ENCODE results near the gene TXNRD3.
A peak's percentile ranks its signal among the peaks of the same experiment; 100 is the strongest.
"Not testable (repeated sequence)": the region's sequence is repeated elsewhere in the genome, so short reads cannot be mapped to it uniquely, and the experiment has no call there.

Gene TXNRD3

DNA sequence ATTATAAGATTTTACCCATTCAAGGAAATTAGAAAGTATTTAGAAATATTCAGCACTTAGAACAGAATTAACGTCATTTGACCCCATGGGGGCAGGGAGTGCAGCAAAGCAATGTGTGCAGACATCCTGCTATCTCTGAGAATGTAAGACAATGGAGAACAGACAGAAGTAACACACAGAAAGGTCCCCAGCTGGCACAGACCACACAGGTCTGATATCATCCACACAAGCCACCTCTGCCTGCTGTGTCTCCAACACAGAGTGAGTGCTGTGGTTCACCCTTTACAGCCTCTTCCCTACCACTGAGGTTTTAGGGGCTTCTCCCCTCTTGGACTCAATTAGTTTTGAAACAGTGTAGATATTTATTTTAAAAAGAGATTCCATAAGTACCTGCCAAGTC is 16.1 kb downstream of the TXNRD3 start:
- DNase-seq: no peak

DNA sequence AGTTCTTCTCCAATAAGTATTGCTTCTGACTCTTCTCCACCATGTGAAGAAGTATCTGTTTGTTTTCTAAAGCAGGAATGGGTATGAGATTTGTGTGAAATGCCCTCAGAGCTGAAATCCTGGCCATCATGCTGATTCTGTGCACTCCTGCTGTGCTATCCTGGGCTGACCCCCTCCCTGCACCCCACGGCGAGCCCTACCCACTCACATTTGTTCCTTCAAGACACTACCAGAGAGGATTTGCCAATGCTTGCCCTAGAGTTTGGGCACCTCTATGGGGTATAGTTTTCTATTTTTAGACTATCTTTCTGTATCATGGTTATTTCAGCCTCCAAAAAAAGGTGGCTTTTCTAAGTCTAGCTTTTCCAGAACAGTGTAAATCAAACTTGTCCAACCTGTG is 18.5 kb downstream of the TXNRD3 start:
- no peak for DNase-seq

DNA sequence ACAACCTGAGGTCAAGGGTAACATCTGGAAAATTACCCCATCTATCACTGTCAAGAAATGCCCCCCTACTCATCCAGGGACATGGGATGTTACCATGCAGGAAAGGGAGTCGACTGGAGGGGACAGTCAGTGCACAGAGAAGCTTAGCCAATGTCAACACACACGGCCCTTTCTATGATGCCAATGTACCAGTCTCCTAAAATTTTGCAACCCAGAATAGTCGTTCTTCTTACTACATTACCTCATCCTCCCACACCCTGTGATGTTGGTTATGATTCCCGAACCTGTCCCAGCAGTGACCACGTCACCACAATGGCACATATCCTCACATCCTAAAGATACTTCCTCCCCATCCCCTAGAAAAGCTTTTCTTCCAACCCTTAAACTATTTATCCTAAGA is 20.1 kb downstream of the TXNRD3 start:
- no peak for DNase-seq

DNA sequence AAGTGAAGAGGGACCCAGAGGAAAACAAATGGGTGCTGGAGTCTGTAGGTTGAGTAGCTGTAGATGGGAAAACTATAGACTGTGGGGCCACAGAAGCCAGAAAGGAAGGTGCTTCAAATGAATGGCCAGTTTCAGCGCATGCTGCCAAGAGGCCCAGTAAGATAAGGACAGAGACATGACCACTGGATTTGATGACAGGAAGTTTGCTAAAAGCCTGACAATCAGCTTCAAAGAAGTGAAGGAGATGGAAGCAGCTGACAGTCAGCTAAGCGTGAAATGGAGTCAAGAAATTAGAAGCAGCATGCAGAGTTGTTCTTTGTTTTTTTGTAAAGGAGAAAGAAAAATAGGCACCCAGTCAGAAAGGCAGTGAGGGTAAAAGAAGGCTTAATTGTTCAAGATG is 24.9 kb downstream of the TXNRD3 start:
- no peak for DNase-seq

DNA sequence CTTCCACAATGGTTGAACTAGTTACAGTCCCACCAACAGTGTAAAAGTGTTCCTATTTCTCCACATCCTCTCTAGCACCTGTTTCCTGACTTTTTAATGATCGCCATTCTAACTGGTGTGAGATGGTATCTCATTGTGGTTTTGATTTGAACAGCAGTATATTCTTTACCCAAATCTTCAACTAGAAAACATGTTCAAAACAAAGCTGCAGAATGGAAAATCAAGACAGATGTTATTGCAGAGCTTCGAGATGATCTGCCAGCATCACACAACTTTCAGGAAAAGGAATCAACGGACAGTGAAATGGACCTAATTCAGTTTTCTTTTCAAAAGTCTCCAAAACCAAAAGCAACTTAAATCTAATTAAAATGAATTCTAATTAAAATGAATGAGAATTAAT is 29.2 kb downstream of the TXNRD3 start:
- not testable (repeated sequence) for DNase-seq

DNA sequence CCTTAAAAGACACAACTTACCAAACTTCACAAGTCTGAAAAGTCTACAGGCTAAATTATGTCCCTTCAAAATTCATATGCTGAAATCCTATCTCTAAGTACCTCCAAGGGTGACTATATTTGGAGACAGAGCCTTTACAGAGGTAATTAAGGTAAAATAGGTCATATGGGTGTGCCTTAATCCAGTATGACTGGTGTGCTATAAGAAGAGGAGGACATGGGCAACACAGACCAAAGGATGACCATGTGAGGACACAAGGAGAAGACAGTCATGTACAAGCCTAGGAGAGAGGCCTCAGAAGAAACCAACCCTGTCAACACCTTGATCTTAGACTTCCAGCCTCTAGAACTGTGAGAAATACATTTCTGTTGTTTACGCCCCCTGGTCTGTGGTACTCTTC is 32.2 kb downstream of the TXNRD3 start:
- no peak for DNase-seq

DNA sequence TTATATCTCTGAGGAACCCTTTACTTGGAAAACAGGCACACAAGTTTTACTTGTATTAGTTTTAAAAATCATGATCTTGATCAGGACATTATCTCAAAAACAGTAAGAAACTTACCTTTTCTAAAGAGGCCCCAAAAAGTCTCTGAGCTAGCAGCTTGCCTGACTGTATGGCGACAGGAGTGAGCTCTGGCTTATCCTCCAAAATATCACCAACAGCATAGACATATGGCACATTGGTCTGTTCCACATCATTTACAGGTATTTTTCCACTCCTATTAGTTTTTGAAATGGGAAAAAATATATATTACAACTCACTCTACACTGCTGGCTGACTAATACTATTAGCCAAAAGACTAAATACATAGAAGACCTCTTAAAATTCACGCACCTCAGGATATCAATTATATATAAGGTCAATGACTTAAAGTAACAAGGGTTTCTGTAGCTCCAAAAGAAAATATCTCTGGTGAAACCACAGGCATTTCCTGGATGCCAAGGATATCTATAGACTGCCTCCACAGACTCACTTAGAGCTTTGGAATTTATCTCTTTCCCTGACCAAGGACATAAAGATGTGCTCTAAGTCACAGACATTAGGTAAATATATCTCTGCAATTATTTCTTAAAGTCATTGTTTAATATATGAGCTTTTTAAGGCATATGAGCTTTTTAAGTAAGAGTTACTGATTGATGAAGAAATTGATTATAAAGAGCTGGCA is 33.1 kb downstream of the TXNRD3 start:
- DNase-seq: no peak

DNA sequence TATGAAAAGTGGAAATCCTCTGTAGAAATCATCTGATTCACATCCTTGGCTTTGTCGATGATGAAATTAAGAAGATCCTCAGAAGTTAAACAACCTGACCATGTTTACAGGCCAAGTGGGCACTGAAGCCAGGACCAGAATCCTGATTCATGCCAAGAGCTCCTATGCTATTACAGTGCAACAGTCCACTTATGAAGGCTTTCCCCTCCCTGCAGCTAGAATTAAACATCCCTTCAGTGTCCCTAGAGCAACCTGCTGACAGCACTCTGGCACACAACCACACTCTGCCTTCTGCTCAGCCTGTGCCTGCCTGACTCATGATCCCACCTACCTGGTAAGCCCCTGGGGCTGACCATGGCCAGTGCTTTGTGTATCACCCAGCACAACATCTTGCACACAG is 33.8 kb downstream of the TXNRD3 start:
- peak; percentile 36 to 58 (median 45) for DNase-seq

DNA sequence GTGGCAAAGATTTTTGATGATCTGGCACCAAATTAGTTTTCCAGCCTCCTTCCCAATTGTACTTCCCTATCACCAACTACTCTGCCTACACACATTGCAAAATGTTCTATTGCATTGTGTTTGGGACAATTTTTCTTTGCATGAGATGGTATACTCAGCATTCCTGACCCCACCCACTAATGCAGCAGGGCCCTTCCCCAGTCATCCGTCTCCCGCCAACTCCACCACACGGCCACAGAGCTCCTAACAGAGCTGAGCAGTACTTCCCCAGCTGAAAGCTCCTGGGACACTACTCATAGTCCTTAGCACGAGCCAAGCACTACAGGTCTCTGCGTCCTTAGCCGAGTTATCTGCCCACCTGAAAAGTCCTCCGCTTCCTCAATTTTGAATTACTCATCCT is 34.2 kb downstream of the TXNRD3 start:
- DNase-seq: peak; percentile 77 to 87 (median 85)

DNA sequence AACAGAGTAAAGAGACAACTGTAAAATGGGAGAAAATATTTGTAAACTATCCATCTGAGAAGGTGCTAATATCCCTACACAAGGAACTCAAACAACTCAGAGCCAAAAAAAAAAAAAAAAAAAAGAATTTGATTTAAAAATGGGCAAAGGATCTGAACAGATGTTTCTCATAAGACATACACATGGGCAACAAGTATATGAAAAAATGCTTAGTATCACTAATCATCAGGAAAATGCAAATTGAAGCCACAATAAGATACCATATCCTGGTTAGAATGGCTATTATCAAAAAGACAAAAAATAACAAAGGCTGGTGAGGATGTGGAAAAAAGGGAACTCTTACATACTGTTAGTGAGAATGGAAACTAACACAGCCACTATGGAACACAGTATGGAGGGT is 36.2 kb downstream of the TXNRD3 start:
- peak in 1 of 3 donors; percentile 19 for DNase-seq

DNA sequence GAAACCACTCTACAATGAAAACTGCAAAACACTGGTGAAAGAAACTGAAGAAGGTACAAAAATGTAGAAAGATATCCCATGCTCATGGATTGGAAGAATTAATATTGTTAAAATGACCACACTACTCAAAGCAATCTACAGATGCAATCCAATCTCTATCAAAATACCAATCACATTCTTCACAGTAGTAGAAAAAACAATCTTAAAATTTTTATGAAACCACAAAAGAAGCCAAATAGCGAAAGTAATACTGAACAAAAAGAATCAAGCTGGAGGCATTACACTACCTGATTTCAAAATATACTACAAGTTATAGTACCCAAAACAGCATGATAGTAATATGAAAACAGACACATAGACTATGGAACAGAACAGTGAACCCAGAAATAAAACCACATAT is 36.9 kb downstream of the TXNRD3 start:
- no peak for DNase-seq

DNA sequence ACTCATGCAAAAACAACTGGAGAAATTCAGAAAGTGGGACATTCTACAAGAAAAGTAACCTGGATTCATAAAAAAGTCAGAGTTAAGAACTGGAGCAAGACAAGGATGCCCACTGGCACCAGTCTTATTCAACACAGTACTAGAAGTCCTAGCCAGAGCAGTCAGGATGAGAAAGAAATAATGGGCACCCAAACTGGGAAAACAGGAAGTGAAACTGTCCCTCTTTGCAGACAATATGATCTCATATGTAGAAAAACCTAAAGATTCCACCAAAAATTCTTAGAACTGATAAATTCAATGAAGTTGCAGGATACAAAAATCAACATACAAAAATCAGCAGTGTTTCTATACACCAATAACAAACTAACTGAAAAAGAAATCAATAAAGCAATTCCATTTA is 37.4 kb downstream of the TXNRD3 start:
- DNase-seq: peak; percentile 73 to 83 (median 83)

DNA sequence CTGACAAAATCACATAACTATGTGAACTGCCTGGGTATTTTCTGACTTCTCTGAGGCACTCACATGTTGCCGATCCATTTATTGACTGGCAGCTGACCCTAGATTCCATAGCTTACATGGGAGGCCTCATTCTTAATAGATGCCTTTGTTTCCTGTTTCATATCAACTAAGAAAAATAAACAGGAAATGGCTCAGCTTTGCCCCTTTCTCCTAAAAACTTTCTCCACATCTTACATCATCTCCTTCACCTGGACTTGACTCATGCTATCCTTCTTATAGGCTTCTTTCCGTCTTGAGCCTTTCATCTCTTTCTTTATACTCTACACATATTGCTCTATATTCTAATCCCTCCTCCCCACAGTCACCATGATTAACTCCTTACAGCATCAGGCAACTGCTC is 38.0 kb downstream of the TXNRD3 start:
- DNase-seq: peak in 1 of 3 donors; percentile 4

DNA sequence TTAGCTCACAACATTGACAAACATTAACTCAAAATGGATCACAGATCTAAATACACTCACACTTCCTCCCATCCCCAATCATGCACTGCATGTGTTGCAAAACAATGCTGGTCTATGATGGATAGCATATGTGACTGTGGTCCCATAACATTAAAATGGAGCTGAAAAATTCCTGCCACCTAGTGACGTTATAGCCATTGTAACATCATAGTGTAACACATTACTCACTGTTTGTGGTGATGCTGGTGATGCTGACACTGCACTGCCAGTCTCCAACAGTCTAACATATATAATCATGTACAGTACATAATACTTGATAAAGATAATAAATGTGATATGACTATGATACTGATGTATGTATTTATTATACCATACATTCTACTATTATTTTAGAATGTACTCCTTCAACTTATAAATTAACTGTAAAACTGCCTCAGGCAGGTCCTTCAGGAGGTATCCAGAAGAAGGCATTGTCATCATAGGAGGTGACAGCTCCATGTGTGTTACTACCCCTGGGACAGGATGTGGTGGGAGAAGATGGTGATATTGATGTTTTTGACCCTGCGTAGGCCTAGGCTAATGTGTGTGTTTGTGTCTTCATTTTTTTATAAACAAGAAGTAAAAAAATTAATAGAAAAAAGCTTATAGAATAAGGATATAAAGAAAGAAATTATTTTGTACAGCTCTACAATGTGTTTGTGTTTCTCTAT is 41.3 kb downstream of the TXNRD3 start:
- peak; percentile 11 to 61 (median 46) for DNase-seq

DNA sequence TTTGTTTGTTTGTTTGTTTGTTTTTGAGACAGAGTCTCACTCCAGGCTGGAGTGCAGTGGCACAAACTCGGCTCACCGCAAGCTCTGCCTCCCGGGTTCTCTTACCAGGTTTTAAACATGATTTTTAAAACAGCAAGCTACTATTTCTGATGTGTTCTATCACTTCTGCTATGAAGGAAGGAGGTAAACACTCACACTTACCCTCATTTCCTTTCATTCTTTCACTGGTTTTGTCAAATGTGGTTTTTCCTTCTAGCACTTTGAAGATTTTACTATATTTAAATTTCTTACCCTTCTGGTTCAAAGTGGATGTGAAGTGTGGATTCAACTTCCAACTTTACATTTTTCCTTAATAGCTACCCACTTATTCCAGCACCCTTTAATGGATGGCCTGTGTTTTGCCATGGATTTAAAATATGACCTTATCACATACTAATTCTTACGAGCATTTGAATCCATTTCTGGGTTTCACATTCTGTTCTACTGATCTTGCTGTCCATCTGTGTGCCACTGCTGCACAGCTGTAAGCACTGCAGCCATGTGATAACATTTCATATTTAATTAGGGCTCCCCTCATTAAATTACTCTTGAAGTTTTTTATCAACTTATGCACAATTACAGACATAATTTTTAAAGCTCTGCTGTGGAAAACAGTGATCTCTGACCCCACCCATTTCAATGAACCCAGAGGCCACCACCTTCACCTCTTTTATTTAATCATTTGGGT is 42.3 kb downstream of the TXNRD3 start:
- no peak for DNase-seq

DNA sequence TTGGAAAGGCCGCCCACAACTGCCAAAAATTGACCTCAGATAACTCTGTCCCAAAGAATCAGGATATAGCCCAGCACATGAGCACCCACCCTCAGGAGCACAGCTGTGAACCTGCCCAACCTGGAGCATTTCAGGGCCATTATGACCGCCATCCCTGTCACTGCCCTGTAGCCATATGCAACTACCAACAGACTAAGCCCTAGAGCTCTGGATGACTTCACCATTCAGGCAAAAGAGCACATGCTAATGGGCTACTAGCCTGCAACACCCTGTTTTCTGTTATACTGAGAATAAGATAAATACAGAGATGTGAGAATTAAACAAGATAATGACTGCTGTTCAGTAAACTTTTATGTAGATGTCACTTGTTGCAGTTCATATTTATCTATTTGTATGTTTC is 45.0 kb downstream of the TXNRD3 start:
- DNase-seq: no peak

DNA sequence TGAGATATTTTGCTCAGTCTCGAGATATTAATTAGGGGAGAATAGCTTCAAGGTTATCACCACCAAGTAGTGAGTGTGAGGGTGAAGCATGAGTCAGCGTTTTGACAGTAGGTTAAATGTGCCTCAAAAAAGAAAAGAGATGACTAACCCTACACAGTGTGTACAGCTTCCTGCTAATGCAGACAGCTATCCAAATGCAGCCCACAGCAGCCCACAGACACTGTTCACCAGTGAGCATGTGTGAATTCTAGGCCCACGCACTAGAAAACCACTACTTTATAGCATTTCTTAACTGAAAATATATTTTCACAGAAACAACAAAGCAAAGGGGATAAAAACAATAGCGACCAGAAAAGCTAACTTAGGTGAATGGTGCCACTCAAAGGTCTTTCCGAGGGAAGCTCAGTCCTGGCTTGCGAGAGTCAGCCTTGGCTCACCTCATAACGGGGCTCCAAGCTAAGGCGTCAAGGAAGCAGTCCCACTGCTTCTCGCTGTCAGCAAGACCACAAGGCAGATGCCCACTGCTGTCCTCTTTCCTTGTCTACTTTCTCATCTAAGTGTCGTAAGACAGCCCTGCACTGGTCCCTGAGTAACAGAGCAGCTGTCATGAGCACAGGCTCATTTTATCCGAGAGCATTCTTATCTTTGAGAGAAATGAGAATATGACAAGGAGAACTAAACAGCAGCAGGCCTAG is 47.6 kb downstream of the TXNRD3 start:
- peak; percentile 65 to 78 (median 74) for DNase-seq

DNA sequence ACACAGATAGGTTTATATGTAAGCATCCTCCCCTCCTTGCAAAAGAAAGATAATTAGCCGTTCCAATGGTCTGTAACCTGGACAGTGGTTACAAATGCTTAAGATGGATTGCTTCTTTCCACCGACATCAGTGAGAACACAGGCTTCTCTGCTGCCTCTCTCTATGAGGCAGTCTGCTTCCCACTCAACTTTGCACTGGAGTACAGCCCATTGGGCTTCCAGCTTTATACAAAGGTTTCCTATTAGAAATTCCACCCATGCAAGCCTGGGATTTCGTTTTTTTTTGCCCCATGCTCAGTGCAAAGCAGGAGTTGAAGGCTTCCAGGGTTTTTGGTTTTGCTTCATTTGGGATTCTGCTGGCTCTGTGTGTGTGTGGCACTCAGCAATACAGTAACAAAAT is 48.9 kb downstream of the TXNRD3 start:
- DNase-seq: peak in 1 of 3 donors; percentile 13

DNA sequence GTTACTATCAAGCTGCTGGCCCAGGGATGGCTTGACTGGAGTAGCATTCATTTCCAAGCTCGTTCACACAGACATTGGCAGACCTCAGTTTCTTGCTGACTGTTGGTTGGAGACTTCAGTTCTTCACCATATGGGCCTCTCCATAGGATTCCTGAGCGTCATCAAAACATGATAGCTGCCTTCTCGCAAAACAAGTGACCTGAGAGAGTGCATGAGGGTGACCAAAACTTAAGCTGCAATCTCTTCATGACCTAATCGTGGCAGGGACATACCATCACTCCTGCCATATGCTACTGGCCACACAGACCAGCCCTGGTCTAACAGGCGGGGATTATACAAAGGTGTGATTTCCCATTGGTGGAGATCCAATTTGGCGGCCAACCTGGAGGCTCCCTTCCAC is 50.2 kb downstream of the TXNRD3 start:
- DNase-seq: no peak

DNA sequence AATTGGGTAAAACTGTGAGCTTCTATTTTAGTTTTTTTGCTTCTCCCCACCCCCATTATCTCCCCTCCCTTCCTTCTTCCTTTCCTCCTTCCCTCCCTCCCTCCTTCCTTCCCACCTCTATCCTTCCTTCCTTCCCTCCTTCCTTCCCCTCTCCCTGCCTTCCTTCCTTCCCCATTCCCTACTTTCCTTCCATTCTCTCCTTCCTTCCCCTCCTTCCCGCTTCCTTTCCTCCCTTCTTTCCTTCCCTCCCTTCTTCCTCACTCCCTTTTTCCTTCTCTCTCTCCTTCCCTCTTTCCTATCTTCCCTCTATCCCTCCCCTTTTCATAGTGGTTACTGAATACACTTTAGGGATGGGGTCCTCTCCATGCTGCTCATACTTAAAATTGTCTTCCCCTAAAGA is 55.8 kb downstream of the TXNRD3 start:
- DNase-seq: no peak

DNA sequence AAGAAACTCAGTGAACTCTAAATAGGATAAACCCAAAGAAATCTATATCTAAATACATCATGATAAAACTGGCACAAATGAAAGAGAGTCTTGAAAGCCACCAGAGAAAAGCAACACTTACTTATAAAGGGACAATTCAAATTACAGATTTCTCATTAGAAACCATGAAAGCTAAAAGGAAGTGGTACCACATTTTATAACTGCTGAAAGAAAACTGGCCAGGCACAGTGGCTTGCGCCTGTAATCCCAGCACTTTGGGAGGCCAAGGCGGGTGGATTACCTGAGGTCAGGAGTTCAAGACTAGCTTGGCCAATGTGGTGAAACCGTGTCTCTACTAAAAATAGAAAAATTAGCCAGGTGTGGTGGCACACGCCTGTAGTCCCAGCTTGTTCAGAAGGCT is 59.4 kb downstream of the TXNRD3 start:
- not testable (repeated sequence) for DNase-seq

DNA sequence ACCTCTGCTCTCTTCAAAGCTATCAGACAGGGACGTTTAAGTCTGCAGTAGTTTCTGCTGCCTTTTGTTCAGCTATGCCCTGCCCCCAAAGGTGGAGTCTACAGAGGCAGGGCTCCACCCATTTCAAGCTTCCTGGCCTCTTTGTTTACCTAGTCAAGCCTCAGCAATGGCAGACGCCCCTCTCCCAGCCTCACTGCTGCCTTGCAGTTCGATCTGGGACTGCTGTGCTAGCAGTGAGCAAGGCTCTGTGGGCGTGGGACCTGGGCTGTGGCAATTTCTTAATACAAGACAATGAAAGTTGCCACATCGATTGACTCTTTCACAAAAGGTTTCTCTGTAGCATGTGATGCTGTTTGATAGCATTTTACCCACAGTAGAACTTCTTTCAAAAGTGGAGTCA is 63.4 kb downstream of the TXNRD3 start:
- peak; percentile 62 to 69 (median 64) for DNase-seq

DNA sequence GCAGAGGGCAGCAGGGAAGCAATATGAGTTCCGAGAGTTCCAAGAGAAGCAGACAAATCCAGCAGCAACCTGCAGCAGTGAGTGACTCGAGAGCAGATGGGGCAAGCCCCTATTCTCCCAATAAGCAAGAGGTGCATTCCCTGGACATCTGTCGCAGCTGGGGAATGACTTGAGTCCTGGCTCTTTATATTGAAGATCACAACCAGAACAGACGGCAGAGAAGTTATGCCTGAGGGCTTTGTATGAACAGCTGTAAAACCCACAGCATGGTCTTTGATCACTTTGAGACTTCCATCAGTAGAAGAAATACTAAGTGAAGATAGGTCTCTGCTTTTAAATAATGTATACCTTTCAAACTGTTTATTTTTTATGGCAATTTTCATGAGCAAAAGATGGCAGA is 72.6 kb downstream of the TXNRD3 start:
- peak in 1 of 3 donors; percentile 6 for DNase-seq

Data from suppressor macrophage treated with lipopolysaccharide for 1 hour (primary cell).